Activated T-helper 17 cell treated with anti-CD3 and anti-CD28 coated beads, Interleukin-2, amount 50 U/mL, for 72 hours (primary cell): ENCODE results near the gene POPDC3. TPM values are rescaled to one million over a fixed set of nuclear protein-coding genes. Genes with fewer than 3 reads are reported as not detected.
"Not testable (repeated sequence)": the region's sequence is repeated elsewhere in the genome, so short reads cannot be mapped to it uniquely, and the experiment has no call there.

ENCODE experiments used
- ATAC-seq: fragments of 150-1000 bp; cut with Tn5 transposase; replicated peaks from 2 replicates; pipeline ENCODE4 v1.10.0; 2021; ENCODE audit warnings: mild to moderate bottlenecking, moderate library complexity
- H3K27ac Mint-ChIP-seq: one replicate; pipeline ENCODE4 v1.8.0; 2022; ENCODE audit warnings: mixed read lengths
- H3K27me3 Mint-ChIP-seq: one replicate; pipeline ENCODE4 v1.8.0; 2022; ENCODE audit warnings: mixed read lengths
- H3K36me3 Mint-ChIP-seq: one replicate; pipeline ENCODE4 v1.8.0; 2022; ENCODE audit warnings: low read depth, mild to moderate bottlenecking, mixed read lengths
- H3K4me1 Mint-ChIP-seq: one replicate; pipeline ENCODE4 v1.8.0; 2022; ENCODE audit warnings: mixed read lengths
- H3K4me3 Mint-ChIP-seq: one replicate; pipeline ENCODE4 v1.8.0; 2022; ENCODE audit warnings: mild to moderate bottlenecking, mixed read lengths
- H3K9me3 Mint-ChIP-seq: one replicate; pipeline ENCODE4 v1.8.0; 2022; ENCODE audit warnings: mixed read lengths
- total RNA-seq, 2 donors: library from RNA; stranded (reverse); gene quantifications; one replicate each; pipeline ENCODE4 v1.2.3, GENCODE V29; 2022

POPDC3 gene
- total RNA-seq = under 1 TPM in 1 of 2 donors, not detected in 1; 0.24 TPM

DNA sequence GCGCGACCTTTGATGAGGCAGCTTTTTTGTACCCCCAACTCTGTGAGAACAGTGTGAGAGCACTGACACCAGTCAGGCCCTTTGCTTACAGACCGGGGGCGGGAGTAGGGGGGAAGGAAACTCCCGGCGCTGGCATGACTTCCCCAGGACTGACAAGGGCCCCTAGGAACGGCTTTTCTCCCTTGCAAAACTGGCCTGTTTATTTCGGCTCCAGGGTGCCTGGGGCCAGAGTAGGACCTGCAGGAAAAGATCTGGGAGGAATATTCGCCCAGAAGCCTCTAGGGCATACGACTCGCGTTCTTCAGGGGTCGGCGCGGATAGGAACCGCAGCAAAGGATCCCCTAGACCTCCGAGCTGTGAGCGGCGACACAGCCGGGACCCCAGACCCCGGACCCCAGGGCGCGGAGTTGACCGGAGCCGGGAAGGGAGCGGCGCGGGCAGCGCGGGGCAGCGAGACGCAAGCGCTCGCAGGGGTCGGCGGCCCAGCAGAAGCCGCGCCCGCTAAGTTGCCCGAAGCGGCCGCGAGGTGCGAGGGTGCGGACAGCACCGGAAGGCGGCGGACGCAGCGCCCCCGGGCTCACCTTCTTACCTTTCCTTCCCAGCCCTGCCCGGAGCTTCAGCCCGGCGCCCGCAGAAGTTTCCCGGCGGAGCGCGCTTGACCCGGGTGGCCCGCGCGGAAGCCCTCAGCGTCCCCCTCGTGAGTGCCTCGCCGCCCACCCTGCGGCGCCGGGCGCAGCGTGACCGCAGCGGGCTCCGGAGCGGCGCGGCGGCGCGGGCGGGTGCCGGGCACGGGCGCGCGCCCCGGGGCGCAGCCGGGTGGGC is at the start of gene POPDC3:
POPDC3 (minus strand) TSS at position 771 of the 822 bp plus-strand sequence. CDS start 18,105 bp downstream, outside the sequence.
- Mint-ChIP-seq H3K27ac (no peak within 1 kb of the TSS), H3K4me3 (peak within 1 kb of the TSS; percentile 27), H3K27me3 (peaks cover 57% of the 10 kb centered on the region), H3K4me1 (peaks cover 5% of the 10 kb centered on the region), H3K9me3 (no peaks in the 10 kb centered on the region), H3K36me3 (no peaks in the 10 kb centered on the region)
- peak; percentile 19 for ATAC-seq

DNA sequence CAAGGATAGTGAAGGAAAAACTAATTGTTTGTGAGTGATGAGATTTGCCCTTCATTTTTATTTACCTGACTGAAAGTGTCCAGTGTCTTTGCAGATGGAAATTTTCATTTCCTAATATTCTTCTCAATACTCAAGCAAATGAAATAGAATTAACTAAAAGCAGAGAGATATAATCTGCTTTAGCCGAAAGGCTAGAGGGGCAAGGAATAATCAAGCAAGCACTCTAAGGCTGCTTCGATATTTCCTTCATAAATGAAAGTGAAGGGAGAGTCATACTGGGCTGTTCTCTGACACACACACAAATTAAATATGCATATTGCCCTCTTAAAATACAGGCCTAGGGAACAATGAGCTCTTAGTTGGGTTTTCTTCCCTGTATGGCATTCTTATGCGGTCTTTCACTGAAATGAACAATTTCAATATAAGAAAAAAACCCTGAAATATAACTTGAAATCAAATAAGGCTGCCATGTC is 47.5 kb upstream of the POPDC3 start:
- no peak for ATAC-seq
- Mint-ChIP-seq H3K4me3 (no peak overlapping the region), H3K36me3 (no peaks in the 10 kb centered on the region), H3K9me3 (peaks cover 3% of the 10 kb centered on the region), H3K27me3 (peaks cover 10% of the 10 kb centered on the region), H3K27ac (no peak overlapping the region), H3K4me1 (no peaks in the 10 kb centered on the region)

- peaks cover 3% of the 10 kb centered on the region for H3K9me3 Mint-ChIP-seq
- no peak overlapping the region for H3K4me3 Mint-ChIP-seq
These were observed 46.9 kb upstream of the POPDC3 start for GRCh38 chr6:105226598-105227294.

DNA sequence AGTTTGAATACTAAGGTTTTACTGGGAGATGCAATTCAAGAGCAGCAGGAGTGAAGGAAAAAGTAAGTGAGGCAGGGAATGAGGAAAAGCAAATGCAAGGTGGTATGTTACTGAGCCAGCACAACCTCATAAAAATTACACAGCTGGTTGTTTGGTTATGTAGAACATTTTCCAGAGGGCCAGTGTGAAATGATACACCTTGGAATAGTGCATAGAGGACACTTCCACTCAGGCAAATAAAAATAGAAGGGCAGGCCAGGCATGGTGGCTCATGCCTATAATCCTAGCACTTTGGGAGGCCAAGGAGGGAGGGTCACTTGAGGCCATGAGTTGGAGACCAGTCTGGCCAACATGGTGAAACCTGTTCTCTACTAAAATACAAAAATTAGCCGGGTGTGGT is 43.4 kb upstream of the POPDC3 start:
- H3K4me1 Mint-ChIP-seq = no peaks in the 10 kb centered on the region
- H3K4me3 Mint-ChIP-seq = no peak overlapping the region
- no peak overlapping the region for H3K27ac Mint-ChIP-seq
- no peaks in the 10 kb centered on the region for H3K36me3 Mint-ChIP-seq
- H3K27me3 Mint-ChIP-seq = peaks cover 4% of the 10 kb centered on the region
- no peak for ATAC-seq
- H3K9me3 Mint-ChIP-seq = no peaks in the 10 kb centered on the region

More at GRCh38 chr6:105226598-105227294, 46.9 kb upstream of the POPDC3 start:
- no peaks in the 10 kb centered on the region for H3K4me1 Mint-ChIP-seq
- no peaks in the 10 kb centered on the region for H3K36me3 Mint-ChIP-seq
- no peak overlapping the region for H3K27ac Mint-ChIP-seq
- H3K27me3 Mint-ChIP-seq = peaks cover 9% of the 10 kb centered on the region
- no peak for ATAC-seq

- H3K27ac Mint-ChIP-seq, H3K9me3 Mint-ChIP-seq, H3K4me1 Mint-ChIP-seq: not testable (repeated sequence)
These were observed 41.4 kb upstream of the POPDC3 start for GRCh38 chr6:105221219-105221618.

GRCh38 chr6:105220186-105220585 is 40.4 kb upstream of the POPDC3 start:
- Mint-ChIP-seq H3K4me3 (no peak overlapping the region), H3K4me1 (no peaks in the 10 kb centered on the region), H3K9me3 (no peaks in the 10 kb centered on the region), H3K36me3 (no peaks in the 10 kb centered on the region), H3K27ac (no peak overlapping the region), H3K27me3 (peaks cover 8% of the 10 kb centered on the region)
- no peak for ATAC-seq

More at GRCh38 chr6:105221219-105221618, 41.4 kb upstream of the POPDC3 start:
- H3K36me3 Mint-ChIP-seq, ATAC-seq, H3K4me3 Mint-ChIP-seq, H3K27me3 Mint-ChIP-seq: not testable (repeated sequence)

DNA sequence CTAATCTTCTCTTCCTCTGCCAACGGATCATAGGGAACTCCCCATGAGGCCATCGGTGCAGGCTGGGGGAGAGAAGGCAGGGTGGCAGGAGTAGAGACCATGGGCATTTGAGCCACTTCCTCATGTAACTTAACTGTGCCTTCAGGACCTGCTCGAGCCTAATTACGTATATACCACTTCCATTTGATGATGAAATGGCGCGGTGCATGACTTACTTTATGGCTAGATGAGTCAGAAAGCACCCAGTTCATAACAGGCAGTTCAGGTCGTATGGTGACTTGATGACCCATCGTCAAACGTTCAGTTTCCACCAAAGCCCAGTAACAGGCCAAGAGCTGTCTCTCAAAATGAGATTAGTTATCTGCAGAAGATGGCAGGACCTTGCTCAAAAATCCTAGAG is 39.4 kb upstream of the POPDC3 start:
- H3K27ac Mint-ChIP-seq, H3K27me3 Mint-ChIP-seq: not testable (repeated sequence)

GRCh38 chr6:105215506-105215905 is 35.7 kb upstream of the POPDC3 start:
- peaks cover 5% of the 10 kb centered on the region for H3K4me1 Mint-ChIP-seq
- H3K9me3 Mint-ChIP-seq = no peaks in the 10 kb centered on the region
- no peak overlapping the region for H3K4me3 Mint-ChIP-seq
- peaks cover 5% of the 10 kb centered on the region for H3K27me3 Mint-ChIP-seq
- no peak for ATAC-seq
- no peaks in the 10 kb centered on the region for H3K36me3 Mint-ChIP-seq
- H3K27ac Mint-ChIP-seq = no peak overlapping the region

More for the DNA sequence above, 39.4 kb upstream of the POPDC3 start:
- H3K9me3 Mint-ChIP-seq, H3K4me1 Mint-ChIP-seq, H3K36me3 Mint-ChIP-seq, H3K4me3 Mint-ChIP-seq, ATAC-seq: not testable (repeated sequence)

DNA sequence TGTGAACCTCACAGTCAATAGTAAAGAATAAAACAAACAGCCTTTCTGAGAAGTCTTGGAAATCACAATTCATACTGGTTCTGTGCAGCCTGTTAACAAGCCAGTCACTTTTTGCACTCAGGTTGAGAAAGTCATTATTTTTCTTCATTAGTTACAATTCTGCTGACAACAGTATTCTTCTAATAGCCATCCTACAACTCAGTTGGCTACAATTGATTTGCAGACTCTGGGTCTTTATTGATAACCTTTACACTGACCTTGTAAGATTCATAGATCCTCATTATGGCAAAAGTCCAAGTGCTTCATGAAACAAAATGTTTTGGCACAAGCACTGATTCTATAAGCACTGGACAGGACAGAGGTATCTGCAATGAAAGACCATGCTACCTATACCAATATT is 34.9 kb upstream of the POPDC3 start:
- Mint-ChIP-seq H3K27me3 (peaks cover 6% of the 10 kb centered on the region), H3K4me3 (no peak overlapping the region), H3K9me3 (no peaks in the 10 kb centered on the region), H3K4me1 (peaks cover 5% of the 10 kb centered on the region), H3K36me3 (no peaks in the 10 kb centered on the region), H3K27ac (no peak overlapping the region)
- no peak for ATAC-seq

- H3K36me3 Mint-ChIP-seq = no peaks in the 10 kb centered on the region
- no peaks in the 10 kb centered on the region for H3K9me3 Mint-ChIP-seq
- H3K4me3 Mint-ChIP-seq = no peak overlapping the region
- peaks cover 12% of the 10 kb centered on the region for H3K27me3 Mint-ChIP-seq
- H3K27ac Mint-ChIP-seq = no peak overlapping the region
- H3K4me1 Mint-ChIP-seq = peaks cover 5% of the 10 kb centered on the region
- no peak for ATAC-seq
These were observed 33.5 kb upstream of the POPDC3 start for GRCh38 chr6:105213272-105213671.

DNA sequence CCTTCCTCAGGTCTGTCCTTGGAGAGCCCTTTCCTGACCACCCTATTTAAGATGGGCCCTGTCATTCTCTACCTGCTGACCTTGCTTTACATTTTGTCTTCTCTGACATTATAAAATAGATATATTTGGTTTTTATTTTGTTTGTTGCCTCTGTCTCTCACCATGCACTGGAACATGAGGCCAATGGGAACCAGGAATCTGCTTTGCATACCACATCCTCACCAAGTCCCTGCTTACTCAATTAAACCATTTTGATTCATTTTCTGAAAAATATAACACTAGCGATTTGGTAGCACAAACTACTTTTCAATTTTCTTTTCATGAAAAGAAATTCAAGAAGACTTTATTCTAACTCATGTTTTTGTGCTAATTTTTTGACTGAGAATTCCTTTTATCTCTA is 32.8 kb upstream of the POPDC3 start:
- Mint-ChIP-seq H3K27ac (peak overlapping the region; percentile 87), H3K4me3 (peak overlapping the region; percentile 54), H3K4me1 (peaks cover 5% of the 10 kb centered on the region), H3K9me3 (no peaks in the 10 kb centered on the region), H3K36me3 (no peaks in the 10 kb centered on the region), H3K27me3 (peaks cover 12% of the 10 kb centered on the region)
- ATAC-seq = peak; percentile 88

DNA sequence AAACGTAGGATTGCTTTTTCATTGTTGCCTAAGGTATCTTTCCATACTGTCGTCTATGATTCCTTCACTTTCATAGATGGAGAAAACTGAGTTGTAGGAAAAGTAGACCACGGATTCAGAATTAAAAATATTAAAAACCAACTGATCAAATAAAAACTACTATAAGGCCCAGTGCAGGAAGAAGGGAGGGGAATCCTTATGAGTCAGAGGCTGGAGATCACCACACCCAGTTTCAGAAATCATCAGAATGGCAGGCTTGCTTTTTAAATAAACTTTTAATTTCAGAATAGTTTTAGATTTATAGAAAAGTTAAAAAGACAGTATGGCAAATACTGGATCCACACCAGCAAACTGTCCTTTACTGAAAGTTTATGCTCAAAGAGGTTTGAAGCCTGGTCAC is 32.0 kb upstream of the POPDC3 start:
- no peaks in the 10 kb centered on the region for H3K36me3 Mint-ChIP-seq
- H3K9me3 Mint-ChIP-seq = no peaks in the 10 kb centered on the region
- H3K4me3 Mint-ChIP-seq = no peak overlapping the region
- peak; percentile 66 for ATAC-seq
- peaks cover 5% of the 10 kb centered on the region for H3K4me1 Mint-ChIP-seq
- H3K27me3 Mint-ChIP-seq = peaks cover 12% of the 10 kb centered on the region
- no peak overlapping the region for H3K27ac Mint-ChIP-seq

DNA sequence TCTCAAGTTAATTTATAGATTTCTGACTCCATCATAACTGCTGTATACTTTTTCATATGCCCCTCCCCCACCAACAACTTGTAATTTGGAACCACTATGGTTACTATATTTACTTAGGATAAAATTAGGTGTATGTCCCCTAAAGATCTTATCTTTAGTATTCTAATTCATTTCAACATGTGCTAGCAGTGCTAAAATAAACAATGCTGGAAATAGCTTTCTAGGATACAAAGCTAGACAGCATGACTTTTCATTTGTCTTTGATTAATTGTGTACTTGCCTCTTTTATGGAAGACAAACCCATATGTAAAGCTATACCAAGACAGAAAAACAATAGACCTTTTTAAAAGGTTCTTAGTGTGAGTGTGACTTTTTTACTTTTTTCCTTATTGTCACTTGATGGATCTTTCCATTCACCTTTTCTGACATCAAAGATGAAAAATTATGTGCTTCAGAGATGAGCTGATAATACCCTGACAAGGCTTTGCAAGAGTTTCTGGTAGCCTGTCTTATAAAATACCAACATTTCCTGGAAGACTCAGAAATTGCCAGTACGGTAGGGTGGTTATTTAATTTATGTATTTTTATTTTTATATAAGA is 31.2 kb upstream of the POPDC3 start:
- H3K9me3 Mint-ChIP-seq = no peaks in the 10 kb centered on the region
- no peak overlapping the region for H3K27ac Mint-ChIP-seq
- no peaks in the 10 kb centered on the region for H3K36me3 Mint-ChIP-seq
- no peak for ATAC-seq
- peaks cover 5% of the 10 kb centered on the region for H3K4me1 Mint-ChIP-seq
- no peak overlapping the region for H3K4me3 Mint-ChIP-seq
- peaks cover 16% of the 10 kb centered on the region for H3K27me3 Mint-ChIP-seq

- no peak overlapping the region for H3K27ac Mint-ChIP-seq
- no peaks in the 10 kb centered on the region for H3K36me3 Mint-ChIP-seq
- no peak overlapping the region for H3K4me3 Mint-ChIP-seq
- no peaks in the 10 kb centered on the region for H3K9me3 Mint-ChIP-seq
- H3K4me1 Mint-ChIP-seq = peaks cover 5% of the 10 kb centered on the region
- no peak for ATAC-seq
- H3K27me3 Mint-ChIP-seq = peaks cover 17% of the 10 kb centered on the region
These were observed 30.3 kb upstream of the POPDC3 start for GRCh38 chr6:105209950-105210706.
